IPS-20b (cell line): ENCODE data around the gene ARHGAP28.

Experiments
- H3K27ac ChIP-seq: one replicate; pipeline ENCODE4 v1.5.1; 2013; ENCODE audit warnings: low read length
- H3K27me3 ChIP-seq: 2 replicates; pipeline ENCODE4 v1.6.1; 2013; ENCODE audit warnings: mild to moderate bottlenecking, low read length, inconsistent platforms; ENCODE audit not compliant: insufficient read depth
- H3K36me3 ChIP-seq: 2 replicates; pipeline ENCODE4 v1.6.1; 2013; ENCODE audit warnings: low read depth, mild to moderate bottlenecking, inconsistent platforms, low read length, moderate library complexity; ENCODE audit not compliant: insufficient read depth
- H3K4me1 ChIP-seq: 2 replicates; pipeline ENCODE4 v1.6.1; 2013; ENCODE audit warnings: mild to moderate bottlenecking, control low read depth, inconsistent platforms, low read length, moderate library complexity; ENCODE audit not compliant: insufficient read depth
- H3K4me3 ChIP-seq: 2 replicates; pipeline ENCODE4 v1.5.1; 2013; ENCODE audit warnings: mild to moderate bottlenecking, low read length, inconsistent platforms
- H3K9ac ChIP-seq: 2 replicates; pipeline ENCODE4 v1.6.1; 2013; ENCODE audit warnings: low read depth, mild to moderate bottlenecking, inconsistent platforms, low read length, moderate library complexity
- H3K9me3 ChIP-seq: 2 replicates; pipeline ENCODE4 v1.6.1; 2013; ENCODE audit warnings: mild to moderate bottlenecking, low read depth, low read length, inconsistent platforms; ENCODE audit not compliant: insufficient read depth

ARHGAP28 gene

GRCh38 chr18:6955304-6955703 lies 225.8 kb downstream of the ARHGAP28 start:
- Histone ChIP-seq H3K9me3 (0 out of 2 replicates have a peak, but pooled peaks cover 3% of the 10 kb centered on the region), H3K27me3 (no peaks in the 10 kb centered on the region), H3K9ac (no peak overlapping the region), H3K27ac (no peak overlapping the region), H3K4me1 (0 out of 2 replicates have a peak, but pooled peaks cover 4% of the 10 kb centered on the region), H3K4me3 (no peak overlapping the region), H3K36me3 (peaks cover 89% of the 10 kb centered on the region)

GRCh38 chr18:6956495-6956894 lies 227.0 kb downstream of the ARHGAP28 start:
- Histone ChIP-seq H3K9me3 (0 out of 2 replicates have a peak, but pooled peaks cover 3% of the 10 kb centered on the region), H3K27me3 (no peaks in the 10 kb centered on the region), H3K36me3 (peaks cover 91% of the 10 kb centered on the region)

GRCh38 chr18:6956999-6957398 lies 227.5 kb downstream of the ARHGAP28 start:
- Histone ChIP-seq H3K36me3 (peaks cover 92% of the 10 kb centered on the region), H3K27me3 (no peaks in the 10 kb centered on the region), H3K4me3 (no peak overlapping the region), H3K4me1 (no peaks in the 10 kb centered on the region), H3K27ac (no peak overlapping the region), H3K9me3 (0 out of 2 replicates have a peak, but pooled peaks cover 3% of the 10 kb centered on the region), H3K9ac (no peak overlapping the region)

More at GRCh38 chr18:6956495-6956894, 227.0 kb downstream of the ARHGAP28 start:
- H3K27ac ChIP-seq, result no peak overlapping the region
- 0 out of 2 replicates have a peak, but pooled peaks cover 4% of the 10 kb centered on the region for H3K4me1 ChIP-seq
- no peak overlapping the region for H3K4me3 ChIP-seq
- no peak overlapping the region for H3K9ac ChIP-seq

- Histone ChIP-seq H3K4me1 (no peaks in the 10 kb centered on the region), H3K9ac (no peak overlapping the region), H3K27ac (no peak overlapping the region), H3K27me3 (no peaks in the 10 kb centered on the region), H3K36me3 (peaks cover 98% of the 10 kb centered on the region), H3K9me3 (0 out of 2 replicates have a peak, but pooled peaks cover 3% of the 10 kb centered on the region), H3K4me3 (no peak overlapping the region)
Measured at GRCh38 chr18:6959110-6959509, 229.6 kb downstream of the ARHGAP28 start.

GRCh38 chr18:6960124-6960523 lies 230.6 kb downstream of the ARHGAP28 start:
- peaks cover 98% of the 10 kb centered on the region for H3K36me3 ChIP-seq
- H3K9ac ChIP-seq, result no peak overlapping the region
- H3K4me1 ChIP-seq, result no peaks in the 10 kb centered on the region
- H3K27me3 ChIP-seq, result no peaks in the 10 kb centered on the region
- H3K4me3 ChIP-seq, result no peak overlapping the region
- no peak overlapping the region for H3K27ac ChIP-seq
- 0 out of 2 replicates have a peak, but pooled peaks cover 3% of the 10 kb centered on the region for H3K9me3 ChIP-seq

- Histone ChIP-seq H3K9me3 (0 out of 2 replicates have a peak, but pooled peaks cover 3% of the 10 kb centered on the region), H3K4me1 (no peaks in the 10 kb centered on the region), H3K27me3 (no peaks in the 10 kb centered on the region), H3K4me3 (no peak overlapping the region), H3K27ac (no peak overlapping the region), H3K36me3 (peaks cover 98% of the 10 kb centered on the region), H3K9ac (no peak overlapping the region)
Measured at GRCh38 chr18:6960656-6961055, 231.1 kb downstream of the ARHGAP28 start.

GRCh38 chr18:6961331-6961730 lies 231.8 kb downstream of the ARHGAP28 start:
- Histone ChIP-seq H3K36me3 (peaks cover 98% of the 10 kb centered on the region), H3K9ac (no peak overlapping the region), H3K4me1 (no peaks in the 10 kb centered on the region), H3K9me3 (0 out of 2 replicates have a peak, but pooled peaks cover 3% of the 10 kb centered on the region), H3K27me3 (no peaks in the 10 kb centered on the region), H3K27ac (no peak overlapping the region), H3K4me3 (no peak overlapping the region)

- Histone ChIP-seq H3K9ac (no peak overlapping the region), H3K27ac (no peak overlapping the region), H3K4me1 (no peaks in the 10 kb centered on the region), H3K36me3 (peaks cover 92% of the 10 kb centered on the region), H3K27me3 (no peaks in the 10 kb centered on the region), H3K9me3 (0 out of 2 replicates have a peak, but pooled peaks cover 3% of the 10 kb centered on the region), H3K4me3 (no peak overlapping the region)
Measured at GRCh38 chr18:6962571-6963451, 233.3 kb downstream of the ARHGAP28 start.

- Histone ChIP-seq H3K4me3 (no peak overlapping the region), H3K9ac (no peak overlapping the region), H3K4me1 (no peaks in the 10 kb centered on the region), H3K27ac (no peak overlapping the region), H3K27me3 (no peaks in the 10 kb centered on the region), H3K36me3 (peaks cover 88% of the 10 kb centered on the region), H3K9me3 (0 out of 2 replicates have a peak, but pooled peaks cover 3% of the 10 kb centered on the region)
Measured at GRCh38 chr18:6963452-6964097, 234.1 kb downstream of the ARHGAP28 start.
